ENCODE results near the gene PER2.

- TF ChIP-seq CTCF (IDR thresholded peaks at IDR 0.05) (no peak), BCL3 (IDR thresholded peaks at IDR 0.05) (no peak), REST (IDR thresholded peaks at IDR 0.05) (no peak), ZC3H11A (IDR thresholded peaks at IDR 0.05) (no peak), E2F6 (IDR thresholded peaks at IDR 0.05; ENCODE audit: borderline replicate concordance, low read depth) (no peak), RAD21 (conservative IDR thresholded peaks at IDR 0.05 in 1 of 2, IDR thresholded peaks at IDR 0.05 in 1 of 2) (no peak), MAX (IDR thresholded peaks at IDR 0.05) (no peak), ZFP36 (IDR thresholded peaks at IDR 0.05; ENCODE audit: borderline replicate concordance, partially characterized antibody) (no peak), NR3C1 (IDR thresholded peaks at IDR 0.05) (no peak)
Observed at GRCh38 chr2:238216651-238217184, 71.7 kb downstream of the PER2 start.

Data from A549 (cell line).